Measurements from ENCODE around the gene DNAJC5.

DNAJC5 gene

GRCh38 chr20:63917811-63918210 lies 22.9 kb downstream of the DNAJC5 start:
- H3K9me2 ChIP-seq (replicated peaks; ENCODE audit: low read depth, low read length), result no peaks in the 10 kb centered on the region
- no peaks in the 10 kb centered on the region for H3K27me3 ChIP-seq (ENCODE audit: insufficient read depth, low read length, poor library complexity, severe bottlenecking)
- no peaks in the 10 kb centered on the region for H4K20me1 ChIP-seq (ENCODE audit: insufficient read depth, low read length, poor library complexity, severe bottlenecking)
- H3K4me1 ChIP-seq (ENCODE audit: insufficient read depth, low read length, poor library complexity, severe bottlenecking), result no peaks in the 10 kb centered on the region
- H3K4me2 ChIP-seq (ENCODE audit: low read depth, low read length, poor library complexity, severe bottlenecking), result no peak overlapping the region
- H3K36me3 ChIP-seq (ENCODE audit: insufficient read depth, low read length), result peaks cover 11% of the 10 kb centered on the region; the same call in 1 of the 2 replicates
- no peaks in the 10 kb centered on the region for H3F3A ChIP-seq (ENCODE audit: low read depth)
- H3K9ac ChIP-seq (ENCODE audit: low read depth, low read length, poor library complexity, severe bottlenecking), result no peak overlapping the region
- H3K9me3 ChIP-seq (ENCODE audit: insufficient read depth, low read depth, low read length), result no peaks in the 10 kb centered on the region
- no peak for TF ChIP-seq CTCF (conservative IDR thresholded peaks at IDR 0.05; ENCODE audit: low read length)
- TF ChIP-seq EZH2phosphoT487 (IDR thresholded peaks at IDR 0.05; ENCODE audit: borderline replicate concordance), result no peak
- H3K4me3 ChIP-seq (ENCODE audit: low read length, poor library complexity, severe bottlenecking), result no peak overlapping the region
- peaks cover 48% of the 10 kb centered on the region for H3K79me2 ChIP-seq (ENCODE audit: insufficient read depth, low read length)
- H2AFZ ChIP-seq (ENCODE audit: low read length), result no peak overlapping the region

- Histone ChIP-seq H3K9ac (ENCODE audit: low read depth, low read length, poor library complexity, severe bottlenecking) (no peak overlapping the region), H3K4me2 (ENCODE audit: low read depth, low read length, poor library complexity, severe bottlenecking) (no peak overlapping the region), H3K4me1 (ENCODE audit: insufficient read depth, low read length, poor library complexity, severe bottlenecking) (no peaks in the 10 kb centered on the region), H2AFZ (ENCODE audit: low read length) (no peak overlapping the region), H3F3A (ENCODE audit: low read depth) (no peaks in the 10 kb centered on the region), H3K4me3 (ENCODE audit: low read length, poor library complexity, severe bottlenecking) (no peak overlapping the region), H3K79me2 (ENCODE audit: insufficient read depth, low read length) (peaks cover 35% of the 10 kb centered on the region), H3K27me3 (ENCODE audit: insufficient read depth, low read length, poor library complexity, severe bottlenecking) (no peaks in the 10 kb centered on the region), H3K9me3 (ENCODE audit: insufficient read depth, low read depth, low read length) (no peaks in the 10 kb centered on the region), H3K9me2 (replicated peaks; ENCODE audit: low read depth, low read length) (no peaks in the 10 kb centered on the region), H3K36me3 (ENCODE audit: insufficient read depth, low read length) (peaks cover 11% of the 10 kb centered on the region; the same call in 1 of the 2 replicates), H4K20me1 (ENCODE audit: insufficient read depth, low read length, poor library complexity, severe bottlenecking) (no peaks in the 10 kb centered on the region)
- TF ChIP-seq CTCF (conservative IDR thresholded peaks at IDR 0.05; ENCODE audit: low read length) (no peak), EZH2phosphoT487 (IDR thresholded peaks at IDR 0.05; ENCODE audit: borderline replicate concordance) (no peak)
These were observed 24.2 kb downstream of the DNAJC5 start for GRCh38 chr20:63919130-63919529.

- H3K36me3 ChIP-seq (ENCODE audit: insufficient read depth, low read length), result peaks cover 11% of the 10 kb centered on the region; the same call in 1 of the 2 replicates
- no peaks in the 10 kb centered on the region for H3K9me2 ChIP-seq (replicated peaks; ENCODE audit: low read depth, low read length)
- no peak overlapping the region for H3K4me2 ChIP-seq (ENCODE audit: low read depth, low read length, poor library complexity, severe bottlenecking)
These were observed 25.3 kb downstream of the DNAJC5 start for GRCh38 chr20:63920226-63920625.

More at GRCh38 chr20:63920226-63920625, 25.3 kb downstream of the DNAJC5 start:
- Histone ChIP-seq H3K79me2 (ENCODE audit: insufficient read depth, low read length) (peaks cover 31% of the 10 kb centered on the region), H2AFZ (ENCODE audit: low read length) (no peak overlapping the region), H3K4me3 (ENCODE audit: low read length, poor library complexity, severe bottlenecking) (no peak overlapping the region), H3F3A (ENCODE audit: low read depth) (no peaks in the 10 kb centered on the region), H3K4me1 (ENCODE audit: insufficient read depth, low read length, poor library complexity, severe bottlenecking) (no peaks in the 10 kb centered on the region), H3K9me3 (ENCODE audit: insufficient read depth, low read depth, low read length) (no peaks in the 10 kb centered on the region), H3K9ac (ENCODE audit: low read depth, low read length, poor library complexity, severe bottlenecking) (no peak overlapping the region), H4K20me1 (ENCODE audit: insufficient read depth, low read length, poor library complexity, severe bottlenecking) (no peaks in the 10 kb centered on the region), H3K27me3 (ENCODE audit: insufficient read depth, low read length, poor library complexity, severe bottlenecking) (no peaks in the 10 kb centered on the region)
- TF ChIP-seq EZH2phosphoT487 (IDR thresholded peaks at IDR 0.05; ENCODE audit: borderline replicate concordance), result no peak
- TF ChIP-seq CTCF (conservative IDR thresholded peaks at IDR 0.05; ENCODE audit: low read length), result no peak
